HG02610 (cell line): Measurements from ENCODE around the gene TMEM117.

Experiments used
- ATAC-seq: cut with Tn5 transposase; IDR thresholded peaks from one replicate; pipeline ENCODE4 v1.9.1; 2021; ENCODE audit warnings: mild to moderate bottlenecking, moderate library complexity; ENCODE audit not compliant: unreplicated experiment

TMEM117 gene

GRCh38 chr12:44436756-44437155, 600.9 kb downstream of the TMEM117 start:
- ATAC-seq, result no peak
